Peyer's patch (tissue), 4 donors: ENCODE data around the gene CSNK2A1.

Experiments
- CTCF ChIP-seq, 6 experiments: fragments of 450-650 bp in 4 of 6; fragments of 200-600 bp in 2 of 6; sonication (generic) in 1 of 6; IDR thresholded peaks; one replicate each; pipeline ENCODE4 v1.5.1; 2017 to 2019; ENCODE audit warnings: antibody characterized with exemption in 6 of 6, mild to moderate bottlenecking in 3 of 6, moderate library complexity in 1 of 6
- POLR2A ChIP-seq, 2 donors: fragments of 450-650 bp; IDR thresholded peaks; one replicate each; pipeline ENCODE4 v1.5.1; 2017; ENCODE audit warnings: antibody characterized with exemption in 2 of 2, mild to moderate bottlenecking in 2 of 2, moderate library complexity in 2 of 2

- TF ChIP-seq CTCF (IDR thresholded peaks at IDR 0.05), result no peak
- TF ChIP-seq POLR2A (IDR thresholded peaks at IDR 0.05), result no peak
Measured at GRCh38 chr20:528923-529604, 14.5 kb downstream of the CSNK2A1 start.
